ENCODE measurements around the gene SLC9A3. TPM values are rescaled to one million over a fixed set of nuclear protein-coding genes. Genes with fewer than 3 reads are reported as not detected.

SLC9A3 gene
- total RNA-seq, 1 experiment from 2014 or later, result 1.5 TPM

DNA sequence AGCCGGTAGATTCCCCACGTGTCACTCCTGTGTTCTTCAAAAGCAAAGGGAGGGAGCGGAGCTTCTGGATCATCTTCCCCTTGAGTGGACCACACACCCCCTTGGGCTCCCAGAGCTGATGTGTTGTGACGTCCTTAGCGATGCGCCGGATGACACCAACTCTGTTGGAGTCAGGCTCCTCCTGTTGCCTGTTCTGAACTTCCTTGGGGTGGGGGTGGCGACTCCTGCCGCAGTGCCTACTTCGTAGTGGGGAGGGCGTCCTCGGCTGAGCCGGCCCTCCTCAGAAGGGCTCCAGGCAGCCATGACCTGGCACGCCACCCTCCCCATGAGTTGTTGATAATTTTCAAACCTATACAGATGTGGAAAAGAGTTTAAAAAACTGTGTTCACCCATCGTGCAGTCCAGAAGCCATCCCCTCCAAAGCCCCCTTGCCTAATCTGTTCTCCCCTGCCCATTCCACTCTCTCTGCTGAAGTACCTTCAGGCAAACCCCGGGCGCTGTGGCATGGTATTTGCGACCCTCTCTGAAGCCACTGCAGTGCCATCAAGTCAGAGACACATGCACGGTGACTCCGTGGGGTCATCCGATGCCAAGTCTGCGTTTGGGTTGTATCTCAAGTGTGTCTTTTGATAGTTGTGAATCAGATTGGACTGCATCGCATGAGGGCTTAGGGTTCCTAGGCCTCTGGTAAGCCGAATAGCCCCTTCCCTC is 64.5 kb downstream of the SLC9A3 start:
- ChIA-PET POLR2A (no interaction called here), RAD21 (ENCODE audit: low non-redundant PET in 1 of 2, low total read pairs in 2 of 2, uncharacterized antibody in 2 of 2, unreplicated experiment in 2 of 2) (no interaction called here), CTCF (no interaction called here)
- Histone ChIP-seq H3K9me2 (ENCODE audit: insufficient read depth) (no peaks in the 10 kb centered on the region), H3K27me3 (ENCODE audit: insufficient read depth, low read length) (no peaks in the 10 kb centered on the region), H3K79me2 (ENCODE audit: insufficient read depth, low read length) (peaks cover 33% of the 10 kb centered on the region), H3K27ac (ENCODE audit: low read depth, low read length) (no peak overlapping the region), H3K9ac (ENCODE audit: low read length) (no peak overlapping the region), H3K36me3 (ENCODE audit: control insufficient read depth in 1 of 2, insufficient read depth in 2 of 2, low read length in 2 of 2) (peaks cover 13 to 23% of the 10 kb centered on the region in 2 experiments; a peak in 3 of 4 replicates), H3K4me2 (ENCODE audit: low read length) (no peak overlapping the region), H4K20me1 (ENCODE audit: insufficient read depth) (no peaks in the 10 kb centered on the region), H3K4me3 (replicated peaks in 1 of 2; ENCODE audit: low read depth in 1 of 2, low read length in 2 of 2) (no peak overlapping the region), H3K4me1 (ENCODE audit: control insufficient read depth in 1 of 2, insufficient read depth in 2 of 2, low read length in 2 of 2) (peaks cover 0 to 12% of the 10 kb centered on the region in 2 experiments; a peak in 2 of 4 replicates), H3K9me3 (ENCODE audit: control insufficient read depth in 1 of 2, insufficient read depth in 1 of 2, low read depth in 1 of 2, low read length in 2 of 2) (no peaks in the 10 kb centered on the region), H2AFZ (ENCODE audit: low read depth, low read length, poor library complexity, severe bottlenecking) (no peak overlapping the region)
- intact Hi-C loops (cut with micrococcal nuclease), result loop anchor here (10.0 kb wide), 1 partner anchor 155 kb away; the partner anchor contains the start of gene CEP72
- TF ChIP-seq CBX3 (IDR thresholded peaks at IDR 0.05; ENCODE audit: low read depth) (no peak), ZFX (IDR thresholded peaks at IDR 0.05) (no peak), FOSL1 (IDR thresholded peaks at IDR 0.05; ENCODE audit: low read depth) (no peak), EZH2phosphoT487 (IDR thresholded peaks at IDR 0.05; ENCODE audit: borderline replicate concordance) (no peak), SRF (IDR thresholded peaks at IDR 0.05; ENCODE audit: low read depth) (no peak), EGR1 (IDR thresholded peaks at IDR 0.05; ENCODE audit: low read depth) (no peak), TCF7L2 (IDR thresholded peaks at IDR 0.05; ENCODE audit: borderline replicate concordance, extremely low read depth, insufficient read depth, insufficient read length) (no peak), YY1 (IDR thresholded peaks at IDR 0.05; ENCODE audit: extremely low read depth, insufficient replicate concordance, low read depth, low read length) (no peak), EZH2 (IDR thresholded peaks at IDR 0.05) (no peak), REST (IDR thresholded peaks at IDR 0.05; ENCODE audit: low read depth) (no peak), POLR2AphosphoS5 (IDR thresholded peaks at IDR 0.05; ENCODE audit: low read depth, low read length) (no peak)
- TF ChIP-seq, protein P1, sequence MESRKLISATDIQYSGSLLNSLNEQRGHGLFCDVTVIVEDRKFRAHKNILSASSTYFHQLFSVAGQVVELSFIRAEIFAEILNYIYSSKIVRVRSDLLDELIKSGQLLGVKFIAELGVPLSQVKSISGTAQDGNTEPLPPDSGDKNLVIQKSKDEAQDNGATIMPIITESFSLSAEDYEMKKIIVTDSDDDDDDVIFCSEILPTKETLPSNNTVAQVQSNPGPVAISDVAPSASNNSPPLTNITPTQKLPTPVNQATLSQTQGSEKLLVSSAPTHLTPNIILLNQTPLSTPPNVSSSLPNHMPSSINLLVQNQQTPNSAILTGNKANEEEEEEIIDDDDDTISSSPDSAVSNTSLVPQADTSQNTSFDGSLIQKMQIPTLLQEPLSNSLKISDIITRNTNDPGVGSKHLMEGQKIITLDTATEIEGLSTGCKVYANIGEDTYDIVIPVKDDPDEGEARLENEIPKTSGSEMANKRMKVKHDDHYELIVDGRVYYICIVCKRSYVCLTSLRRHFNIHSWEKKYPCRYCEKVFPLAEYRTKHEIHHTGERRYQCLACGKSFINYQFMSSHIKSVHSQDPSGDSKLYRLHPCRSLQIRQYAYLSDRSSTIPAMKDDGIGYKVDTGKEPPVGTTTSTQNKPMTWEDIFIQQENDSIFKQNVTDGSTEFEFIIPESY (IDR thresholded peaks at IDR 0.05; ENCODE audit: extremely low read depth, insufficient replicate concordance, low read length), result no peak
- TF ChIP-seq, protein P2, sequence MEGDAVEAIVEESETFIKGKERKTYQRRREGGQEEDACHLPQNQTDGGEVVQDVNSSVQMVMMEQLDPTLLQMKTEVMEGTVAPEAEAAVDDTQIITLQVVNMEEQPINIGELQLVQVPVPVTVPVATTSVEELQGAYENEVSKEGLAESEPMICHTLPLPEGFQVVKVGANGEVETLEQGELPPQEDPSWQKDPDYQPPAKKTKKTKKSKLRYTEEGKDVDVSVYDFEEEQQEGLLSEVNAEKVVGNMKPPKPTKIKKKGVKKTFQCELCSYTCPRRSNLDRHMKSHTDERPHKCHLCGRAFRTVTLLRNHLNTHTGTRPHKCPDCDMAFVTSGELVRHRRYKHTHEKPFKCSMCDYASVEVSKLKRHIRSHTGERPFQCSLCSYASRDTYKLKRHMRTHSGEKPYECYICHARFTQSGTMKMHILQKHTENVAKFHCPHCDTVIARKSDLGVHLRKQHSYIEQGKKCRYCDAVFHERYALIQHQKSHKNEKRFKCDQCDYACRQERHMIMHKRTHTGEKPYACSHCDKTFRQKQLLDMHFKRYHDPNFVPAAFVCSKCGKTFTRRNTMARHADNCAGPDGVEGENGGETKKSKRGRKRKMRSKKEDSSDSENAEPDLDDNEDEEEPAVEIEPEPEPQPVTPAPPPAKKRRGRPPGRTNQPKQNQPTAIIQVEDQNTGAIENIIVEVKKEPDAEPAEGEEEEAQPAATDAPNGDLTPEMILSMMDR (IDR thresholded peaks at IDR 0.05 in 2 of 3, conservative IDR thresholded peaks at IDR 0.05 in 1 of 3; ENCODE audit: borderline replicate concordance in 1 of 3, insufficient read depth in 1 of 3, low read depth in 2 of 3, low read length in 2 of 3), result no peak
- TF ChIP-seq, protein P3, sequence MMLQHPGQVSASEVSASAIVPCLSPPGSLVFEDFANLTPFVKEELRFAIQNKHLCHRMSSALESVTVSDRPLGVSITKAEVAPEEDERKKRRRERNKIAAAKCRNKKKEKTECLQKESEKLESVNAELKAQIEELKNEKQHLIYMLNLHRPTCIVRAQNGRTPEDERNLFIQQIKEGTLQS (IDR thresholded peaks at IDR 0.05), result no peak
- DNase-seq (ENCODE audit: low read depth, low spot score) (no peak), ATAC-seq (no peak)
- BruUV-seq (replicated peaks), result no TSS peak
